ENCODE measurements around the gene IGFLR1. TPM values are rescaled to one million over a fixed set of nuclear protein-coding genes. Genes with fewer than 3 reads are reported as not detected.

The IGFLR1 gene
- total and polyA plus RNA-seq, 4 donors, result 3.1 to 10.9 (median 6.1) TPM

GRCh38 chr19:35768082-35768421 is 25.8 kb upstream of the IGFLR1 start:
- Histone ChIP-seq H3K9me3 (ENCODE audit: control insufficient read depth, insufficient read depth, low read length) (no peaks in the 10 kb centered on the region), H3K4me3 (ENCODE audit: low read depth, low read length) (no peak overlapping the region), H3K27me3 (ENCODE audit: control insufficient read depth, insufficient read depth, low read length) (no peaks in the 10 kb centered on the region), H3K4me1 (ENCODE audit: control insufficient read depth, insufficient read depth, low read length) (peaks cover 2% of the 10 kb centered on the region), H3K36me3 (ENCODE audit: control insufficient read depth, insufficient read depth, low read length) (peaks cover 45% of the 10 kb centered on the region), H3K27ac (ENCODE audit: low read depth, low read length) (no peak overlapping the region)
- WGBS (ENCODE audit: insufficient coverage), result 49% methylated on average over 14 of the region's 15 CpGs
- no peak for DNase-seq (ENCODE audit: low read depth in 4 of 6, low spot score in 6 of 6)

DNA sequence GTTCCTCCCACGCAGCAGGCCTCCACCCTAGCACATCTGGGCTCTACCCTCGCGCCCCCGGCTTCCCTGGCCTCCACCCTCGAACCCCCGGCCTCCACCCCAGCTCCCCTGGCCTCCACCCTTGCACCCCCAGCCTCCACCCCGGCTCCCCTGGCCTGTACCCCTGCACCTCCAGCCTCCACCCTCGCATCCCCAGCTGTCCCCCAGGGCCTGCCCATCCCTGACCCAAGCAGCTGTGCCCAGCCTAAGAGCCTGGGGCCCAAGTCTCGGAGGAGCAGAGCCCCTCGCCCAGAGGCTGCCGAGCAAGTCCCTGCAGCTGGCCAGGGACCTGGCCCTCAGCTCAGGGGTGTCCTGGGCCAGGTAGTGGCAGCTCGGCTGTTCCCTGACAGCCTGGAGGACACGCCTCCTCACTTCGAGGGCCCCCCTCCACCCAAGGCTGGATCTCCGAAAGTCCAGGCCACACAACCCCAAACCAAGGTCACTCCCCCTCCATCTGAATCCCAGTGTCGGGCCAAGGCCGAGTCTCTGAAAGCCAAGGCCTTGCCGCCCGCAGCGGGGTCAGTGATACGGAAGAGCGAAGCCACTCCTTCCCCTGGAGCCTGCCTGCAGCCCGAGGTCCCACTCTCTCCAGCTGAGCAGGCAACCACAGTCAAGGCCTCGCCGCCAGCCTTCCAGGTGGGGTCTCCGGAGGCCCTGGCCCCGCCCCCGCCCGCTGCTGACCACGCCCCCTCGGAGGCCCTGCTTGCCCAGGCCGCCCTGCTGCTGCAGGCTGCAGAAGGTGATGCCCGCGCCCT is 25.2 kb upstream of the IGFLR1 start:
- Histone ChIP-seq H3K4me1 (ENCODE audit: control insufficient read depth, insufficient read depth, low read length) (peaks cover 2% of the 10 kb centered on the region), H3K4me3 (ENCODE audit: low read depth, low read length) (no peak overlapping the region), H3K27me3 (ENCODE audit: control insufficient read depth, insufficient read depth, low read length) (no peaks in the 10 kb centered on the region), H3K27ac (ENCODE audit: low read depth, low read length) (no peak overlapping the region), H3K36me3 (ENCODE audit: control insufficient read depth, insufficient read depth, low read length) (peaks cover 48% of the 10 kb centered on the region), H3K9me3 (ENCODE audit: control insufficient read depth, insufficient read depth, low read length) (no peaks in the 10 kb centered on the region)
- DNase-seq (ENCODE audit: low read depth in 4 of 6, low spot score in 6 of 6), result no peak
- WGBS (ENCODE audit: insufficient coverage), result 50% methylated on average over 32 of the region's 34 CpGs

GRCh38 chr19:35766571-35767104 is 24.4 kb upstream of the IGFLR1 start:
- H3K27ac ChIP-seq (ENCODE audit: low read depth, low read length), result no peak overlapping the region
- no peak overlapping the region for H3K4me3 ChIP-seq (ENCODE audit: low read depth, low read length)
- no peaks in the 10 kb centered on the region for H3K9me3 ChIP-seq (ENCODE audit: control insufficient read depth, insufficient read depth, low read length)
- 80% methylated on average over 6 of the region's 11 CpGs for WGBS (ENCODE audit: insufficient coverage)
- DNase-seq (ENCODE audit: low read depth in 4 of 6, low spot score in 6 of 6), result no peak
- H3K27me3 ChIP-seq (ENCODE audit: control insufficient read depth, insufficient read depth, low read length), result no peaks in the 10 kb centered on the region
- peaks cover 2% of the 10 kb centered on the region for H3K4me1 ChIP-seq (ENCODE audit: control insufficient read depth, insufficient read depth, low read length)
- peaks cover 56% of the 10 kb centered on the region for H3K36me3 ChIP-seq (ENCODE audit: control insufficient read depth, insufficient read depth, low read length)

DNA sequence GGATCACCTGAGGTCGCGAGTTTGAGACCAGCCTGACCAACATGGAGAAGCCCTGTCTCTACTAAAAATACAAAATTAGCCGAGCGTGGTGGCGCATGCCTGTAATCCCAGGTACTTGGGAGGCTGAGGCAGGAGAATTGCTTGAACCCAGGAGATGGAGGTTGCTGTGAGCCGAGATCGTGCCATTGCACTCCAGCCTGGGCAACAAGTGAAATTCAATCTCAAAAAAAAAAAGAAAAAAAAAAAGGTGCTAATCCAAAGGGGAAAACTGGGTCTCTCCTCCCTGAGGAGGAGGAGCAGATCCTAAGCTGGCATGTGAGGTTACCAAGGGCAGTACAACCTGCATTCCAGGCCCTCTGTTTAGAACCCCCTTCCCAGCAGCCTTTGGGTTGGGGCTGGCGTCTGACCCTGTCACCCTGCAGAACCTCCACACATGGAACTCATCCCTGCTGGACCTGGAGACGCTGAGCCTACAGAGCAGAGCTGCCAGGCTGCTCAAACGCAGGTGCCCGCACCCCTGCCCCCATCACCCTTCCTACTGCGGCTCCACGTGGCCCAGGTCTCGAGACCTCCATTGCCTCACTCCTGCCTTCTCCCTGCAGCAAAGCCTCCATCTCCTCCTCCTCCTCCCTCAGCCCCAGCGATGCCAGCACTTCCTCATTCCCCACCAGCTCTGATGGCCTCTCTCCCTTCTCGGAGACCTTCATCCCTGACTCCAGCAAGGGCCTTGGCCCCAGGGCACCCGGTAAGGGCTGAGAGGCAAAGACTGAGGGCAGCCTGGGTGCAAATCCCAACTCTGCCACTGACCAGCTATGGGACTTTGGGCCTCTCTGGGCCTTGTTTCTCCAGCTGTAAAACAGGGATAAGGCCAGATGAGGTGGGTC is 22.4 kb upstream of the IGFLR1 start:
- DNase-seq (ENCODE audit: low read depth in 4 of 6, low spot score in 6 of 6), result no peak
- Histone ChIP-seq H3K27ac (ENCODE audit: low read depth, low read length) (no peak overlapping the region), H3K27me3 (ENCODE audit: control insufficient read depth, insufficient read depth, low read length) (no peaks in the 10 kb centered on the region), H3K9me3 (ENCODE audit: control insufficient read depth, insufficient read depth, low read length) (no peaks in the 10 kb centered on the region), H3K4me1 (ENCODE audit: control insufficient read depth, insufficient read depth, low read length) (peaks cover 5% of the 10 kb centered on the region), H3K36me3 (ENCODE audit: control insufficient read depth, insufficient read depth, low read length) (peaks cover 59% of the 10 kb centered on the region), H3K4me3 (ENCODE audit: low read depth, low read length) (no peak overlapping the region)
- WGBS (ENCODE audit: insufficient coverage), result 95% methylated on average over 12 of the region's 17 CpGs

DNA sequence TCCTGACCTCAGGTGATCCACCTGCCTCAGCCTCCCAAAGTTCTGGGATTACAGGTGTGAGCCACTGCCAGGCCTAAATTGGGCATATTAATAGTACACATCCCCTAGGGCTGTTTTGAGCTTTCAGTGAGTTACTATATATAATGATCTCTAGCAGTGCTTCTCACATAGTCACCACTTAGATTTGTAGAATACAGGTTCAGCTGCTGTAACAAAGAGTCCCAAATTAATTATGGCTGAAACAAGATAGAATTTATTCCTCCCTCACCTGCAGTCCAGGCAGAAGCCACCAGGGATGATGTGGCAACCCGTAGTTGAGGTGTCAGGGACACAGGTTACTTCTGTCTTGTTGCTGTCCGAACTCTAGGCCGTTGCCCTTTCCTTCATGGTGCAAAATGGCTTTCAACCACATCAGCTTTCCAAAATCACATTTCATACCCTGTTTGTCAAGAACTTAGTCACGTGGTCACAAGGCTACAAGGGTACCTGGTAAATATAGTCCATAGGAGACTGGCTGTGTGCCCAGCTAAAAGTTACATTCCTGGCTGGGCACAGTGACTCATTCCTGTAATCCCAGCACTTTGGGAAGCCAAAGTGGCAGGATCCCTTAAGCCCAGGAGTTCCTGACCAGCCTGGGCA is 18.6 kb upstream of the IGFLR1 start:
- 97% methylated on average over 3 of the region's 4 CpGs for WGBS (ENCODE audit: insufficient coverage)

GRCh38 chr19:35759697-35760096 is 17.4 kb upstream of the IGFLR1 start:
- peaks cover 44% of the 10 kb centered on the region for H3K36me3 ChIP-seq (ENCODE audit: control insufficient read depth, insufficient read depth, low read length)
- H3K4me1 ChIP-seq (ENCODE audit: control insufficient read depth, insufficient read depth, low read length), result peaks cover 41% of the 10 kb centered on the region
- no peak overlapping the region for H3K4me3 ChIP-seq (ENCODE audit: low read depth, low read length)
- H3K27ac ChIP-seq (ENCODE audit: low read depth, low read length), result no peak overlapping the region
- H3K9me3 ChIP-seq (ENCODE audit: control insufficient read depth, insufficient read depth, low read length), result no peaks in the 10 kb centered on the region
- 100% methylated on average over 2 of the region's 2 CpGs for WGBS (ENCODE audit: insufficient coverage)
- H3K27me3 ChIP-seq (ENCODE audit: control insufficient read depth, insufficient read depth, low read length), result no peaks in the 10 kb centered on the region
- no peak for DNase-seq (ENCODE audit: low read depth in 4 of 6, low spot score in 6 of 6)

More for the DNA sequence above, 18.6 kb upstream of the IGFLR1 start:
- no peak for DNase-seq (ENCODE audit: low read depth in 4 of 6, low spot score in 6 of 6)
- H3K9me3 ChIP-seq (ENCODE audit: control insufficient read depth, insufficient read depth, low read length), result no peaks in the 10 kb centered on the region
- H3K4me1 ChIP-seq (ENCODE audit: control insufficient read depth, insufficient read depth, low read length), result peaks cover 35% of the 10 kb centered on the region
- H3K27ac ChIP-seq (ENCODE audit: low read depth, low read length), result no peak overlapping the region
- no peaks in the 10 kb centered on the region for H3K27me3 ChIP-seq (ENCODE audit: control insufficient read depth, insufficient read depth, low read length)
- H3K4me3 ChIP-seq (ENCODE audit: low read depth, low read length), result no peak overlapping the region
- H3K36me3 ChIP-seq (ENCODE audit: control insufficient read depth, insufficient read depth, low read length), result peaks cover 45% of the 10 kb centered on the region

- no peaks in the 10 kb centered on the region for H3K27me3 ChIP-seq (ENCODE audit: control insufficient read depth, insufficient read depth, low read length)
- H3K4me3 ChIP-seq (ENCODE audit: low read depth, low read length), result peak within 1 kb of the TSS; percentile 97
- peak within 1 kb of the TSS; percentile 97 for H3K27ac ChIP-seq (ENCODE audit: low read depth, low read length)
- 0% methylated on average over 53 of the region's 53 CpGs for WGBS (ENCODE audit: insufficient coverage)
- H3K9me3 ChIP-seq (ENCODE audit: control insufficient read depth, insufficient read depth, low read length), result no peaks in the 10 kb centered on the region
- DNase-seq (ENCODE audit: low read depth in 4 of 6, low spot score in 6 of 6), result peak; percentile 93 to 100 (median 99)
- peaks cover 41% of the 10 kb centered on the region for H3K4me1 ChIP-seq (ENCODE audit: control insufficient read depth, insufficient read depth, low read length)
- peaks cover 52% of the 10 kb centered on the region for H3K36me3 ChIP-seq (ENCODE audit: control insufficient read depth, insufficient read depth, low read length)
Measured at GRCh38 chr19:35757749-35758608, 15.7 kb upstream of the IGFLR1 start, which contains the start of gene PROSER3. Gene PROSER3 (plus strand): TSS chr19:35758176. CDS start chr19:35758216, 40 bp downstream.

- Histone ChIP-seq H3K4me3 (ENCODE audit: low read depth, low read length) (peak overlapping the region; percentile 97), H3K27ac (ENCODE audit: low read depth, low read length) (peak overlapping the region; percentile 97), H3K9me3 (ENCODE audit: control insufficient read depth, insufficient read depth, low read length) (no peaks in the 10 kb centered on the region), H3K27me3 (ENCODE audit: control insufficient read depth, insufficient read depth, low read length) (no peaks in the 10 kb centered on the region), H3K36me3 (ENCODE audit: control insufficient read depth, insufficient read depth, low read length) (peaks cover 55% of the 10 kb centered on the region), H3K4me1 (ENCODE audit: control insufficient read depth, insufficient read depth, low read length) (peaks cover 41% of the 10 kb centered on the region)
- 2% methylated on average over 18 of the region's 19 CpGs for WGBS (ENCODE audit: insufficient coverage)
- DNase-seq (ENCODE audit: low read depth in 4 of 6, low spot score in 6 of 6), result peak in 2 of 6 donors; percentile 33 to 85
Measured at GRCh38 chr19:35757231-35757748, 15.0 kb upstream of the IGFLR1 start.

Measured in spinal cord (tissue), 10 donors.